AG04449 (cell line): ENCODE data around the gene NET1.
"Not testable (repeated sequence)": the region's sequence is repeated elsewhere in the genome, so short reads cannot be mapped to it uniquely, and the experiment has no call there.

Experiments used
- CTCF ChIA-PET: fragments of 350-600 bp; formaldehyde crosslinking; extraction: SDS; loops from one replicate; lab custom pipeline; 2021; ENCODE audit warnings: antibody characterized with exemption; lab: Yijun Ruan, JAX
- POLR2A ChIA-PET: fragments of 400-600, 350-600 bp; formaldehyde crosslinking; extraction: SDS; loops from one replicate; lab custom pipeline; 2020; ENCODE audit warnings: antibody characterized with exemption, inconsistent platforms; lab: Yijun Ruan, JAX
- DNase-seq: peaks from one replicate; pipeline ENCODE4 v3.0.0-alpha.2; 2010; ENCODE audit warnings: low read depth, low spot score
- H3K4me3 ChIP-seq: 2 replicates; pipeline ENCODE4 v1.5.1; 2011; ENCODE audit warnings: low read depth, mild to moderate bottlenecking, control low read depth, low read length
- CTCF ChIP-seq: IDR thresholded peaks from one replicate; pipeline ENCODE4 v1.5.1; 2011; ENCODE audit warnings: mild to moderate bottlenecking, moderate library complexity, low read length, control low read depth, inconsistent platforms; ENCODE audit not compliant: insufficient read depth; ENCODE audit errors: missing control alignments

The NET1 gene

GRCh38 chr10:5369362-5370158, 42.8 kb upstream of the NET1 start:
- DNase-seq, result no peak
- no peak overlapping the region for H3K4me3 ChIP-seq
- TF ChIP-seq CTCF, result no peak
- CTCF ChIA-PET, result interaction anchor here (0.8 to 1.9 kb wide), 2 partner anchors 14 to 520 kb away, joined by 3 to 5 read pairs; no protein-coding TSS in a partner anchor
- POLR2A ChIA-PET, result no interaction called here

GRCh38 chr10:5370493-5371352, 41.6 kb upstream of the NET1 start:
- ChIA-PET CTCF (no interaction called here), POLR2A (no interaction called here)
- no peak for DNase-seq
- H3K4me3 ChIP-seq, result no peak overlapping the region
- no peak for TF ChIP-seq CTCF

- ChIA-PET POLR2A (no interaction called here), CTCF (no interaction called here)
- no peak for DNase-seq
- no peak for TF ChIP-seq CTCF
- H3K4me3 ChIP-seq, result no peak overlapping the region
These were observed 39.0 kb upstream of the NET1 start for GRCh38 chr10:5373307-5373706.

- POLR2A ChIA-PET, result no interaction called here
- CTCF ChIA-PET, result interaction anchor here (1.3 kb wide), 1 partner anchor 10 kb away, joined by 4 read pairs; no protein-coding TSS in a partner anchor
- TF ChIP-seq CTCF, result no peak
- no peak for DNase-seq
- H3K4me3 ChIP-seq, result no peak overlapping the region
These were observed 38.3 kb upstream of the NET1 start for GRCh38 chr10:5373891-5374611.

- ChIA-PET CTCF (no interaction called here), POLR2A (no interaction called here)
- no peak for TF ChIP-seq CTCF
- no peak overlapping the region for H3K4me3 ChIP-seq
- DNase-seq, result no peak
These were observed 35.9 kb upstream of the NET1 start for GRCh38 chr10:5376450-5376849.

- CTCF ChIA-PET, result interaction anchor here (1.6 to 2.6 kb wide), 2 partner anchors 529 to 565 kb away, joined by 8 to 25 read pairs; no protein-coding TSS in a partner anchor
- POLR2A ChIA-PET, DNase-seq, H3K4me3 ChIP-seq: not testable (repeated sequence)
These were observed 33.2 kb upstream of the NET1 start for GRCh38 chr10:5379202-5379601.

GRCh38 chr10:5380395-5380794, 32.0 kb upstream of the NET1 start:
- POLR2A ChIA-PET, H3K4me3 ChIP-seq, DNase-seq: not testable (repeated sequence)
- CTCF ChIA-PET, result interaction anchor here (0.8 to 2.6 kb wide), 4 partner anchors 12 to 567 kb away, joined by 3 to 25 read pairs (median 6); no protein-coding TSS in a partner anchor
